NCI-H146 (cell line): ENCODE data around the gene UCN2.
"Not testable (repeated sequence)": the region's sequence is repeated elsewhere in the genome, so short reads cannot be mapped to it uniquely, and the experiment has no call there.

Source experiments
- DNase-seq: peaks from one replicate; lab custom pipeline; 2025; lab: John Stamatoyannopoulos, UW

UCN2 gene

DNA sequence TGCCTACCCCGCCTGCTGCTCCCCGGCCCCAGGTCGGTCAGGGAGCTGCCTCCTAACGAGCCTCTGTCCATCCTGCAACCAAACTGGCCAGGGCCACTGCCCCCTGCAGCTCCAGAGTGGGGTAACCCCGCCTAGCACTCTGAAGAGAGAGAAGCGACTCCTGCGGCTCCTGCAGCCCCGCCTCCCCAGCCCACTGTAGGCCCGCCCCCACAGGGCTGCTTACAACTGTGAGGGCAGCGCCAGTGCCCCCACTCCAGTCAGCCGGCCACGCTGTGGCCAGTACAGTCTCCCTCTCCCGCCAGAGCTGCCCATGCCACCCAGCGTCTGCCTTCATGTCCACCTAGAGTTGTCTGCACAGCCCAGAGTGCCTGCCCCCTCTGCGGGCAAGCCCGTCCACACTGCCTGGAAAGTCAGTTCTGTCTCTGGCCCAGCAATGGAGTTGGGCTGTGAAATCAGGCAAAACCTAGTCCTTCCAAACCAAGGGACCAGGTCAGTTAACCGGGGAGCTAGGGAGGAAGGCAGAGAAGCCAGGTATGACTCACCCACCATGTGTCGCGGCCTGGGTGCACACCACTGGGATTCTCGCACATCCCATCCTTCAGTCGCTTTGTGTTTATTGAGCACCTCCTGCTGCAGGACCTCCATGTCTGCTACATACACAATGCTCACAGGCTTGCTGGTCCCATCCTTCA lies 2.4 kb downstream of the UCN2 start:
- DNase-seq, result peak; percentile 44

DNA sequence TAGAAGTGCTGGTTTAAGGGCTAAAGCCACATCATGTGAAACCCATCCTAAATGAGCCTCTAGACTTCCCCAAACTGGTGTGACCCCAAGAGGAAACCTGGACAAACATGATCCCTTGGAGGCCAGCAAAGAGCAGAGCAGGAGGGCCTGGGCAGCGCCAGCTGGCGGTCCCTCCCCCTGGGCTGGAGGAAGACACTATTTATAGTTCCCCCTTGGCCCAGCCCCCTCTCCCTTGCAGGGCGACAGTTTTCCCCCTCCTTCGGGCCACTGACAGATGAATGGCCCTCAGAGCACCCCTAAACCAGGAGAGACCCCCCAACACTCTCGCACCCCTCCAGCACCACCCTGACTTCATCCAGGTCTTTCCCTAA lies 2.9 kb downstream of the UCN2 start:
- no peak for DNase-seq

DNA sequence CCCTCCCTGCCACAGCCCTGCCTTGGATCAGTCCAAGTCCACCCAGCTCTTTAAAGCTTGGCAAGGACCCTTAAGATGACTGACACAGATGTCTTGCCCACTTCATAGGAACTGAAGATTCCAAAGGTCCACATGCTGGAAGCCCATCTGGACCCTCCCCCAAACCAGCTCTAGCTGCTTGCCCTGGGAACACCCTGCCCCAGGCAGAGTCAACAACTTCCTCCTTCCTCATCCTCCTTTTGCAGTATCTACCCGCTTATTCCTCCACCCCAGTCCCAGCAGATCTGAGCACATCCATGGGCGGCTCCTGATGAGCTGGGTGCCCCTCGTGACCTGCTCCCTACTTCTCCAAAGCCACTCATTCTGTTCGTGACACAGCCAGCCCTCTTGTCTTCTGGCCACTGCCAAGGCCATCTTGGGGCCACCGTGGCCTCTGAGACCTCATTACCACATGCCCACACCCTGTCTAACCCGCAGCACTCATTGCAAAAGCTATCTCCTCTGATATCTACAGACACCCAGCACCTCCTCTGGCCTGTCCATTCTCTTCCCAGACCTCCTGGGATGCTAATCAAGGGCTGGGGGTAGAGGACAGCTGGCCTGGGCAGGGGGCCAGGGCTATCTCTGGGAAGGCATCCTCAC lies 5.0 kb downstream of the UCN2 start:
- DNase-seq, result peak; percentile 9

- peak; percentile 98 for DNase-seq
These were observed 6.6 kb downstream of the UCN2 start, which contains the start of gene PFKFB4 for GRCh38 chr3:48556796-48557626. Gene PFKFB4, minus strand, starts transcription at chr3:48556803. Its CDS starts 26 bp downstream, at chr3:48556777.

- no peak for DNase-seq
These were observed 7.4 kb downstream of the UCN2 start for GRCh38 chr3:48555949-48556795.

GRCh38 chr3:48555231-48555948 lies 8.2 kb downstream of the UCN2 start:
- no peak for DNase-seq

- DNase-seq, result no peak
These were observed 9.4 kb downstream of the UCN2 start for GRCh38 chr3:48553886-48554845.

GRCh38 chr3:48553361-48553760 lies 10.2 kb downstream of the UCN2 start:
- DNase-seq, result no peak

- DNase-seq, result peak; percentile 65
These were observed 11.2 kb downstream of the UCN2 start for GRCh38 chr3:48552111-48552951.

DNA sequence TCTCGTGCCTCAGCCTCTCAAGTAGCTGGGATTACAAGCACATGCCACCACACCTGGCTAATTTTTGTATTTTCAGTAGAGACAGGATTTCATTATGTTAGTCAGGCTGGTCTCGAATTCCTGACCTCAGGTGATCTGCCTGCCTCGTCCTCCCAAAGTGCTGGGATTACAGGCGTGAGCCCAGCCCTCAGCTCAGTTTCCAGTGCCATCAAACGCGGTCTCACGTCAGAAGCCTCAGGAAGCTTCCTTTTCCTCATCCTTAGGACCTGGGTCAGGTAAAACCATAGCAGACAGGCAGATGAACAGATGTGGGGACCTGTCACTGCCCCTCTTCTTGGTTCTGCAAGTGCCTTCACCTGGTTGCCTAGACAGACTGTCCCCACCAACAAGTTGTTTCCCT lies 11.9 kb downstream of the UCN2 start:
- not testable (repeated sequence) for DNase-seq

GRCh38 chr3:48548729-48549705 lies 14.6 kb downstream of the UCN2 start:
- DNase-seq, result peak; percentile 45

- DNase-seq, result no peak
These were observed 15.5 kb downstream of the UCN2 start for GRCh38 chr3:48548126-48548525.

- DNase-seq, result no peak
These were observed 17.3 kb downstream of the UCN2 start for GRCh38 chr3:48546203-48546829.

DNA sequence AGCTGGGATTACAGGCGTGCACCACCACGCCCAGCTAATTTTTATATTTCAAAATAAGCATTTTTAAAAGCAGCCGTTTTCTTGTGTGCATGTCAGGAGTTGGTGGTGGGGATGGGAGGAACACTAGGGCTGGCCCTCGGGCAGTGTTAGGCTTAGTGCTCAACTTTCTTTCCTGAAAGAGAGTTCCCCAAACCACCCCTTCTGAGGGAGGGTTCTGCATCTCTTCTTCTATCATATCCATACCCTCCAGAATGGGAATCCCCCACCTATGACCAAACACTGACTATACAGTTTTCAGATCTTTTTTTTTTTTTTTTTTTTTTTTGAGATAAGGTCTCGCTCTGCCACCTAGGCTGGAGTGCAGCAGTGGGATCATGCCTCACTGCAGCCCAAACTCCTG lies 19.4 kb downstream of the UCN2 start:
- no peak for DNase-seq

GRCh38 chr3:48543271-48543866 lies 20.2 kb downstream of the UCN2 start:
- no peak for DNase-seq

DNA sequence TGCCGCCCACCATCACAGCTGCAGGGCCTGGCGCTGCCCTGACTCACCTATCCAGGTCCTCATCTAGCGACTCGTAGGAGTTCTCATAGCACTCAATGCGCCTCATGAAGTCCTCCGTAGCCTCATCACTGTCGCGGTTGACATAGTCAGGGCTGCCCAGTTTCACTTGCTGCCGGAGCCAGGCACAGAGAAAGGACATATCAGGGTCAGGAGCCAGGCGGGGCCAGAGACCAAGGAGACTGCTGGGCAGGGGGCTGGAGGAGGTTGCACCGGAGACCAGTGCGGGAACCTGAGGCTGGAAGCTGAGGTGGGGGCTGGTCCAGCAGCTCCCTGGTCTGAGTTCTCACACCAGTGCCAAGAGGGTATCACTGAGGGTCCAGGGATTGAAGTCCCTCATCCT lies 25.1 kb downstream of the UCN2 start:
- DNase-seq, result no peak

DNA sequence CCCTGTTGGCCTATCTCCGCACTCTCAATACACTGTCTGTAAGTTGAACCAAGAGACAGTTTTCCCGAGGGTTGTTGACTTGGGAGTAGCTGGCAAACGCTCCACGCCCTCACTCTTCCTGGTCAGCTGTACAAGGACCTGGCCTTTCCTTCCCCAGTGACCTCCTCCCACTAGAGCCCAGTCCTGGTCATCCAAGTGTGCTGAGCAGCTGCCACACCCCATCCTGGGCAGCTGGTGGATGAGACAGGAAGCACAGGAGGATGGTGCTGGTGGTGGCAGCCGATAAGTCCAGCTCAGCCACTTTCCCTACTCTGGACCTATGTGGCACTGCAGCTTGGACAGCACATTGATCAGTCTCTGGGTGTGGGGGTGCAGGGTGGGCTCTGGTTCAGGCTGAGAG lies 26.8 kb downstream of the UCN2 start:
- no peak for DNase-seq
